GM12878 (cell line): Measurements from ENCODE around the gene IHH.

Experiments used
- CTCF ChIP-seq, 3 experiments: IDR thresholded peaks in 2 of 3; conservative IDR thresholded peaks in 1 of 3; 2 replicates each; pipeline ENCODE4 v1.5.1; 2011; ENCODE audit warnings: low read depth in 3 of 3, low read length in 3 of 3, mild to moderate bottlenecking in 3 of 3, control low read depth in 2 of 3, moderate library complexity in 2 of 3, inconsistent platforms in 1 of 3, mixed read lengths in 1 of 3; ENCODE audit not compliant: control insufficient read depth in 2 of 3, insufficient read depth in 1 of 3; ENCODE audit errors: extremely low read depth in 1 of 3
- NFYB ChIP-seq: IDR thresholded peaks from 2 replicates; pipeline ENCODE4 v1.6.1; 2011; ENCODE audit warnings: low read depth, mild to moderate bottlenecking, low read length, improper control_type of control experiment, moderate library complexity; ENCODE audit not compliant: insufficient read depth
- NRF1 ChIP-seq: conservative IDR thresholded peaks from 2 replicates; pipeline ENCODE4 v1.6.1; 2011; ENCODE audit warnings: mild to moderate bottlenecking, low read depth, low read length, improper control_type of control experiment
- SIN3A ChIP-seq: IDR thresholded peaks from 2 replicates; pipeline ENCODE4 v1.6.1; 2012; ENCODE audit warnings: low read depth, low read length, improper control_type of control experiment
- TF ChIP-seq, protein P1 (sequence below): IDR thresholded peaks from 2 replicates; pipeline ENCODE4 v1.6.1; 2011; ENCODE audit warnings: mild to moderate bottlenecking, low read depth, low read length, moderate library complexity; ENCODE audit not compliant: insufficient replicate concordance

DNA sequence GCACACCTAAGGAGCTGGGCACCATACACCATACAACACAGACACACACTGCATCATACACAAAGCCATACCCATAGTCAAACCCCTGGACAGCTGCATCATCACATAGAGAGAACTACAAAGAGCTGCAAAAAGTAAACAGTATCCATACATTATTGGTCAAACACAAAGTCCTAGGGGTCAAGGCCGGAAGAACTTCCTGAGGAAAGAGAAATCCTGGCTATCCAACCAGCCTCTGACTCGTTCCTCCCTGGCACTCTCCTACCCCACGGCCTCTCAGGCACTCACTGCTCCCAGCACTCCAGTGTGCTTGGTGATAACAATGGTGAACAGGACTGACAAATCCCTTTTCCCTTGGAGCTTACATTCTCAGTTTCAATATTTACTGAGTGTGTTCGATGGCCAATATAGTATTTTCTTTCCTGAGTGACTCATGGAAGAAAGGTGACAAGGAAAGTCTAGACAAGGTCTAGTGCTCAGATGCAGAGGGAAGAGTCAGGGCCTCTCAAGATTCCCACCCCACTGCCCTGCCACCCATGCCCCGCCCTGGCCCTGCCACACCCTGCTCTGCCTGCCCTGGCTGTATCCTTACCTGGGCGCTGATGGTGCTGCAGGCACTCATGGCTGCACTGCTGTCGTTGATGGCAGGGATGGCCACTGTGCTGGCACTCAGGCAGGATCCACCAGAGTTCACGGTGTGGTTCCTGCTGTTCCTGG is 22.8 kb downstream of the IHH start:
- TF ChIP-seq SIN3A (no peak), NRF1 (no peak), NFYB (no peak), CTCF (IDR thresholded peaks at IDR 0.05 in 2 of 3, conservative IDR thresholded peaks at IDR 0.05 in 1 of 3; ENCODE audit: control insufficient read depth in 2 of 3, extremely low read depth in 1 of 3, insufficient read depth in 1 of 3, low read depth in 3 of 3, low read length in 3 of 3) (no peak)
- TF ChIP-seq, protein P1, sequence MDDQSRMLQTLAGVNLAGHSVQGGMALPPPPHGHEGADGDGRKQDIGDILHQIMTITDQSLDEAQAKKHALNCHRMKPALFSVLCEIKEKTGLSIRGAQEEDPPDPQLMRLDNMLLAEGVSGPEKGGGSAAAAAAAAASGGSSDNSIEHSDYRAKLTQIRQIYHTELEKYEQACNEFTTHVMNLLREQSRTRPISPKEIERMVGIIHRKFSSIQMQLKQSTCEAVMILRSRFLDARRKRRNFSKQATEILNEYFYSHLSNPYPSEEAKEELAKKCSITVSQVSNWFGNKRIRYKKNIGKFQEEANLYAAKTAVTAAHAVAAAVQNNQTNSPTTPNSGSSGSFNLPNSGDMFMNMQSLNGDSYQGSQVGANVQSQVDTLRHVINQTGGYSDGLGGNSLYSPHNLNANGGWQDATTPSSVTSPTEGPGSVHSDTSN: no peak
